Suppressor macrophage treated with lipopolysaccharide for 4 hours (primary cell): ENCODE data around the gene TUBB2B.
A peak's percentile ranks its signal among the peaks of the same experiment; 100 is the strongest.
"Not testable (repeated sequence)": the region's sequence is repeated elsewhere in the genome, so short reads cannot be mapped to it uniquely, and the experiment has no call there.

Experiments used
- DNase-seq: peaks from one replicate; pipeline ENCODE4 v3.0.0-alpha.2; 2020

TUBB2B gene

DNA sequence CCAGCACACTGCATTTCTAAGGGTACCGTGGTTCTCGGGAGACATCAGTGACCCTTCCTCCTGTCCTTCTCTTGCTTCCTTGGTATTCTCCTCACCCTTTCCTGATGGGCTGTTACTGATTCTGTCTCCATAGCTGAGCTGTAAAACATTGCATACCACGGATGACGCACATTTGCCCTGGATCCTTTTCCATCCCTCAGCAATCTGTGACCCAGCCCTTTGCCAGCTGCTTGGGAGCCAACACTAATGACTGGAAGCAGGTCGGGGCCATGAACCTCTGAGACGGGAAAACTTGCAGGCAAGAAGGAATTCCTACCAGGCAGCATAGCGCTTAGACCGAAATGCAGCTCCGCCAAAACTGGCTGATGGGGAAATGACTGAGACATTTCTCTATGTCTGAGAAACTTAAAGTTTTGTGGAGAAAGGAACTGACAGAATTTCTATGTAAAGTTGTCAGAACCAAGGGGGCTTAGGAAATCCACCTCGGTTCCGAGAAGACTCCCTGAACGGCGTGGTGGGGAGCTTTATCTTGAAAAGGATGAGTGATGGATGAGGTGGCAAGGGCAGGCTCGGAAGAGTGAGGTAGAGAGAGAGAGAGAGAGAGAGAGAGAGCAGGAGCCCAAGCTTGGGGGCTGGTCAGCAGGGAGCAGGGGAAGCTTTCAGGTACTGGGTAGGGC, 19.2 kb downstream of the TUBB2B start:
- DNase-seq: no peak

DNA sequence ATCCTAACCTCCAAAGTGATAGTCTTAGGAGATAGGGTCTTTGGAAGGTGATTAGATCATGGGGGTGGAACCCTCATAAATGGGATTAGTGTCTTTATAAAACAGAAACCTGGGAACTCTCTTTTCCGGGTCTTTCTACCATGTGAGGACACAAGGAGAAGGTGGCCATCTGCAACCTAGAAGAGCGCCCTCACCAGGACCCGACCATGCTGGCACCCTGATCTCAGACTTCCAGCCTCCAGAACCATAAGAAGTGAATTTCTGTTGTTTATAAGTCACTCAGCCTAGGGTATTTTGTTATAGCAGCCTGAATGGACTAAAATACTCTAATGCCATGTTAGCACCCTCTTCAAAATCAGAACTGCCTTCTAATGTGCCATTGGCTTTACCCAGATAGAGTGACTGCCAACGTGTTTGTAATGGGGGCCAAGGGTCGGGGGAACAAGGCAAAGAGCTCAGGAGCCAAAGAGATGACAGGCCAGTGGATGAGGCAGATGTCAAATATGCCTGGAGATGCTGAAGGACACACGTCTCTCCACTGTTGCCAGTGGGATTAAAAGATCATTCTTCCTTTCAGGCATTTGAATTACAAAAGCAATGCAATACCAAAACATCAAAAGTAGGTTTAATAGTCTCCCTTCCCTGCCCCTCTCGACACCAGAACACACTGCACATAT, 21.0 kb downstream of the TUBB2B start:
- no peak for DNase-seq

DNA sequence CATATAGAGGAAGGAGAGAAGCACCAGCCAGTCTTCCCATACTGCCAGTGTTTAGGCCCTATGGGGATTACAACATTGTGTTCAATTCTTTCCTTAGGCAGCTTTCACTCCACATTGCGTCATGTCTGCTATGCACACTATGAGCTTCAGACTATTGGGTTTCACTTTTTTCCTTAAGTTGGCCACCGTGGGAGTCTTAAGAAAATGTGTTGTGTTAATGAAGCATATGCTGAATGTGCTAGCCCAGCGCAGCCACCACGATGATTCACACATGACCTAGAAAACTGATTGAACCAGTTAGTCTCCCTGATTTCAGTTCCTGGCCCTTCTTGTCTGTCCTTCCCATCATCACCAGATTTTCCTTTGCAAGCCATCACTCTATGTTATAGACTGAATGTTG, 21.5 kb downstream of the TUBB2B start:
- peak; percentile 94 for DNase-seq

DNA sequence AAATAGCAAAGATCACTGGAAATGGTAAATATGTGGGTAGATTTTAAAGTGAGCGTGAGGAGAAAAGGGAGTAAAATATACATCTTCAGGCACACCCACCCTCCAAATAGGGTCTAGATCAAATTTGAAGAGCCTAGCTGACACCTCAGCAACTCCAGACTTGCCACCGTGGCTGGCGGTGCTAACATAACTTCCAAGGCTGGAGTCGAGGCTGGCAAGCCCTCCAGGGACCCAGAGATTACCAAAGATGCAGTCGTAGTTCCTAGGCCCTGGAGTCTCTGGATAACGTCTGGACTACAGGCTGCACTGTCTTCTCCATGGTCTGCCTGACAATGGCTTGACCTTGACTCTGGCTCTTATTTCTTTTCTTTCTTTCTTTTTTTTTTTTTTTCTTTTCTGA, 22.5 kb downstream of the TUBB2B start:
- no peak for DNase-seq

DNA sequence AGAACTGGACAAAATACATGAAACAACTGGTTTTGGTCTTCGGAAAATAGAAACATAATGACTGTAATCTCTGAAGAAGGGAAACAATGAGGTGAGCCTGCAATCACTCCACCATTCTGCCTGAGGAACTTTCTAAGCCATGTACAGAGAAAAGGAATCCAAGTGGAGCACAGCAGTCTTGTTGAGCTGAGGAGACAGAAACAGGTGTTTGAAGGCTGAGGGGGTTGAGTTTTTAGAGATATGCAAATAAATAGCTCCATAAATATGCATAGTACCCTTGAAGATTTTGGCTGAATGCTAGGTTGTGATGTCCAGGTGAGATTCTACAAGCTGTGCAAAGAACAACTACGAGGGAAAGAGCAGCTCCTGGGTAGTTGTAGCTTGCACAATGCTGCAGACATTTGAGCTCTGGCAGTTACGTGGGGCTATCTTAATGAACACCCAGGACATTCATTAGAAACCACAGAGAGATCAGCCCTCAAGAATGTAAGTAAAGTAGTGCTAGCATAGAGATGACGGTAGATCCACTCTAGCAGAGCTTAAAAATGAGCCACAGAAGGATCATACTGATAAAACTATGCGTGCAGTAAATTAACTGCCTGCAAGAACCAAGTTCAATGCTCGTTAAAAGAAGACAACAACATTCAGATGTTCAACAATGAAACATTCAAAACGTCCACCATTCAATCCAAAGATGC, 24.3 kb downstream of the TUBB2B start:
- DNase-seq: no peak

DNA sequence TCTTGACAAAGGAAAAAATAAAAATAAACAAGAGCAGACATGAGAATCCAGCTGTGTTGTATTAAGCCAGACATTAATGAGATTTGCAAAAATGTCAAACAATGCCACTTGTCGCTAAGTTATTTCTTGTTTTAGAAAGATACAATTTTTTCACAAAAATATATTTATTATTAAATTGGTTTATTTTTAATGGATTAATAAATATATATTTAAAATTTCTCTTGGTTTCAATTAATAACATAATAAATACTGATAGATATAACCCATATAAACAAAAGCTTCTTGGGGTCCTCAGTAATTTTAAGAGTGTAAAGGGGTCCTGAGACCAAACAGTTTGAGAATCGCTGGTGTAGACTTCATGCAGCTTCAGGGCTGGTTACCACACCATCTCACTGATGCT, 26.1 kb downstream of the TUBB2B start:
- DNase-seq: no peak

DNA sequence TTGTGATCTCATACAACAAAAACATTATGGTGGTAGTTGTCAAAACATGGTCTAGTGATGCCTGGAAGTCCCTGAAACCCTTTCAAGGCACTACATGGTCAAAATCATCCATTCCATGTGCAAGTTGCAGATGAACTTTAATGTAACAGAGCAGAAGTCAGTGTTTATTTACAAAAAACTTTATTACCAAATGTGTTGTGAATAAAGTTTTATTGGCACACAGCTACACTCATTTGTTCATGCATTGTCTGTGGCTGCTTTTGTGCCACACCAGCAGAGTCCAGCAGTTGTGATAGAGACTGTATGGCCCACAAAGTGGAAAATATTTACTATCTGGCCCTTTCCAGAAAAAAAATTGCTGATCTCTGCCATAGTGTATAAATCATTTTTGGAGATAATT, 26.8 kb downstream of the TUBB2B start:
- DNase-seq: no peak

DNA sequence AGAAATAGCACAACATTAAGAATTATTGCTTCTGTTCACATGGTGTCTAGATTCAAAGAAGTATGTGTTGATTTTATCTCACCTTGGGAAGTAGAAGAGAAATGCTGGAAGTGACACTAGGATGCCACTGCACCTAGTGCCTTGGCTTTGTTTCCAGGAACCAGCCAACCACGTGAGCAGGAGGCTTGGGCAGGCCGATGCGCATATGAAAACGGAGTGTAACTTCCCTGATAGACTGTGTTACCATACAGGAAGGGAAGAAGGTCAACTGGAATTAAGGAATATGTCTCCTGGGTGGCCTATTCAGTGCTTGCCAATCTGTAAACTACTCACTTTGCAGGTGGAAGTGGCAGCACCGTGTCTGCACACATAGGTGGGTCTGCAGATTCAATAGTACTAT, 28.1 kb downstream of the TUBB2B start:
- DNase-seq: no peak

DNA sequence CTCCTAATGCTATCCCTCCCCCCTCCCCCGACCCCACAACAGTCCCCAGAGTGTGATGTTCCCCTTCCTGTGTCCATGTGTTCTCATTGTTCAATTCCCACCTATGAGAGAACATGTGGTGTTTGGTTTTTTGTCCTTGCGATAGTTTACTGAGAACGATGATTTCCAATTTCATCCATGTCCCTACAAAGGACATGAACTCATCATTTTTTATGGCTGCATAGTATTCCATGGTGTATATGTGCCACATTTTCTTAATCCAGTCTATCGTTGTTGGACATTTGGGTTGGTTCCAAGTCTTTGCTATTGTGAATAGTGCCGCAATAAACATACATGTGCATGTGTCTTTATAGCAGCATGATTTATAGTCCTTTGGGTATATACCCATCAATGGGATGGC, 29.7 kb downstream of the TUBB2B start:
- not testable (repeated sequence) for DNase-seq

DNA sequence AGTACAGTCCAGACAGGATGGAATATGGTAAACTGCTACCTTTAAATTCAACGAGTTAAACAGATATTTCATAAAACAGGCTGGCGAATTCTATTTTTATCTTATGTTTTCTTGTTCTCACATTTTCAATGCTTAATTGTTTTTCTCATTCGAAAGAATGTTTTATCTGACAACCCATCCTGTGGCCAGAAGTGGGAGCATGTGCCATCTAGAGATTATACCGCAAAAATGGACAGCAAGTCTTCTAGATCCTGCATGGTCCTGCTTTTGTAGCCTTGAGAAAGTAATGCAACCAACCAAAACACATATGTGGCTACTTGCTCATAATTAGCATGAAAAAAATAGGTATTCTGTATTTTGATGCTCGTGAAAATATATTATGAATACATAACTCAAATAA, 30.7 kb downstream of the TUBB2B start:
- DNase-seq: no peak

DNA sequence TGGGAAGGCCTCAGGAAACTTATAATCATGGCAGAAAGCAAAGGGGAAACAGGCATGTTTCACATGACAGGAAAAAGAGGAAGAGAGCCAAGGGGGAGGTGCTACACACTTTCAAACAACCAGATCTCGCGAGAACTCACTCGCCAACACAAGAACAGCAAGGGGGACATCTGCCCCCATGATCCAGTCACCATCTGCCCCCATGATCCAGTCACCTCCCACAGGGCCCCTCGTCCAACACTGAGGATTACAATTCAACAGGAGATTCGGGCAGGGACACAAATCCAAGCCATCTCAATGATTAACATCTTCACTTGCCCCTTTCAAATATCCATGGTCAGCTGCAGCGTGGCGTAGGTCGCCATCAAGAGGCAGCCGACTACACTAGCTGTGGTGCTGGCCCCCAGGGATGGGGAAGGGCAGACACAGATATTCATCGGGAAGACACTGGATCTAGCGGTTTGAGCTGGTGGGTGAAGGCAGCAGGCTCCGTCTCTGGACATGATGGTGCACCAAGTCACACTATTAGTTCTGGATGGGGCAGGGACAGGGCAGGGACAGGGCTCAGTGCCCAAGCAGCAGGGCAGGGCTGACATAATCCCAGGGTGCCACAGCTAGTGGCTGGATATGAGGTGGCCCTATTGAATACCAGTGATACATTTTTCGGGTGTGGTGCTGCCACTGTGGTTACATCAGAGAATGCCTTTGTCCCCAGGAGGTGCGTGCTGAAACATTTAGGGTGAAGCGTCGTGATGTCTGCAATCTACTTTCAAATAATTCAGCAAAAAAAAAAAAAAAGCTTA, 31.6 kb downstream of the TUBB2B start:
- no peak for DNase-seq

DNA sequence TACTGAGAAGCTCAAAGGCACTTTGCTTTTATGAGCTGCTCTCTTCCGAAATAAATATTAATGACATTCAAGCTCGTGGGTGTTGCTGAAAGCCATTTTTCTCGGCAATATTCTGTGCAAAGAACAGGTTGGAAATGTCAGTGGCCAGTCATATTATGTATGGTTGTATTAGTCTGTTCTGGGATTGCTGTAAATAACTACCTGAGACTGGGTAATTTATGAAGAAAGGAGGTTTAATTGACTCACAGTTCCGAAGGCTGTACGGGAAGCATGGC, 32.1 kb downstream of the TUBB2B start:
- DNase-seq: no peak

DNA sequence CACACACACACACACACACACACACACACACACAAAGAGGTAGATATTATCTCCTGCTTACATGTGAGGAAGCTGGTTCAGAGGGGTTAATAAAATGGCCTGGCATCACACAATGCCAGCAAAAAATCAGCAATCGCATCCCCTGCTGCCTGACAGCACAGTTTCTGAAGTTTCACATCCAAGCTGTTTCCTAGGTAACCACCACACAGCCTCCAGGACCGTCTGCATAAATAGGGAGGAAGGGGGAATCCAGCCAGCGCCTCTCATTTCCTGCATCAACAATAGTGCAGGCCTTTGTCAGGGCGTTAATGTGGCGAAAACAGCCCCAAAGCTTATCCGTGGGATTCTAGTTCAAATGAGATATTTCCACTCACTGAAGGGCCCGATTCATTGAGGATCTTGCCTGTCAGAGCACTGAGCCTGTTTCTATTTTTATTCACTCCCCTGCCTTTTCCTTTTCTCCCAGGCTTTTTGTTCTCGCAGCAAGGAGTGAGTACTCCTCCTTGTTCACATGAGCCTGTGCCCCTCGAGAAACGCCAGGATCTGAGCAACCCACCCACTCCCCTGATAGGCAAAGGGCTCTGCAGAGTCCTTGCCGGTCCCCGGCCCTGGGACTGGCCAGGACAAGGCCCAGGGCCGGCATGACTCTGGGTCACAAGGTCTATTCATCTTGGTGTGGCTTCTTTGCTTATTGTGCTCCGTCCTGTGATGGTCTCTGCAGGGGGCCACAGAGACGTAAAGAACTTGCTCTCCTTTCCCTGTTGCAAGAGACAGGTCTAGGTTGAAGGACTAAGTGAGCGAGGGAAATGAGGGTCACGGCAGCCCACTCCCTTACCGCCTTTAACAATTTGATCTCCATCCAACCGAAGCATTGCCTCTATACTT, 32.7 kb downstream of the TUBB2B start:
- no peak for DNase-seq

DNA sequence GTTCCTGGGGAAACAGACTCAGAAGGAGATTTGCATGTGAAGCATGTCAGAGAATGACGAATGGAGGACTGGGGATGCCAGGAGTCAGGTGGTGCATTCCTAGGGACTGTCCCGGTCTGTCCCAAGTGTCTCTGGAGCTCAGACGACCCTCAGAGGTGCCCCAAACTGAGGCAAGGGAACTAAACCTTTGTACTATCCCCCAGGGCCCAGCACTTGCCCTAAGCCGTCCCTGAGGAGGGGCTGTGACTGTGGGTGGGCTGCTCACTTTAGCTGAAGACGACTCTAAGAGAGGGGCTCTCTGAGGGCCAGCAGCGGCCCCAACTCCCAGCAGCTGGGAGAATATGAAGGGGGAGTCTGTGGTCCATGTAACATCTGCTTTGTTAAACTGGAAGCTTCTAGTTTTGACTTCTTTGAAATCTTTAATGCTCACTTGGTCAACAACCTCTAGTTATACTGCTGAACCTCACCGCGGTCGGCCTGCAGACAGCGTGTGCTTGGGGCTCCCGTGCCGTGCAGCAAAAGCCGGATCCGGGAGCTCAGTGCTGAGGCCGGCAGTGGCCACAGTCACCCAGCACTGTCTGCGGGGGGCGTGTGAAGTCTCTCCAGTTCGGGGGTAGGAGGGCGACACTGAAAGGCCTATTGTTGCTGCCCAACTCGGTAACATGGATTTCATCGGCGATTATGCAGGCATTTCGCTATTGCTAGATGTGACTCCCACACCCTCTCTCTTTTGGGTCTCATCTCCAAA, 34.2 kb downstream of the TUBB2B start:
- no peak for DNase-seq

DNA sequence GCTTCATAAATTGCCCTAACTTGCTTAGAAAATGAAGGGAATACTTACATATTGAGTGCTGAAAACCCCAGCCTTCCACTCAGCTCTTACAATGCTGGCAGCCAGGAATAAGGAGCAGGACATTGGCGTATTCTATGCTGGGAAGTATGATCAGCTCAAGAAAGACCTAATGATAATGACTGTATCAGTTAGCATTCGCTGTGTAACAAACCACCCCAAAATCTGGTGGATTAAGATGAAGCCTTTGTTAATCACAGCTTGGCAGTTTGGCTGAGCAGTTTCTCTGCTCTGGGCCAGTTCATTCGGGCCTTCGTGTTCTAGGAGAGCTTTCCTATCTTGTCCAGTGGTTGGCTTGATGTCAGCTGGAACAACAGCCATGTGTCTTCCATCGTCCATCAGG, 36.7 kb downstream of the TUBB2B start:
- no peak for DNase-seq

DNA sequence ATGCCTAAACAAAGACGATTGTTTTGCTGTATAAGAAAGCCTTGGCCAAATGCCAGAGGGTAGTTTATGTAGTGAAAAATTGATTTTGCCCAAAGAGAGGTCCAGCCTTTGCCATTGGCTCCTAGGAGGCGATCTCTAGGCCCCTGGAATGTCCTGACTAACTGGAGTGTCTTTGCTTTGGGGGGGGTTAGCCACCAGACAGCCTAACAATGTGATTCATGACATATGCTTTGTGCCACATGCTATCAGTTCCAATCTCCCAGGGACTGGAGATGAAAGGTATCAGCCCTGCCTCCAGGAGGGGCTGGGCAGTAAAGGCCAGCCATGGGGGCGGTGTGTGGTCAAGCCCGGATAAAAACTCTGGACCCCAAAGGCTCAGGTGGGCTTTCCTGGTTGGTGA, 37.4 kb downstream of the TUBB2B start:
- DNase-seq: no peak

DNA sequence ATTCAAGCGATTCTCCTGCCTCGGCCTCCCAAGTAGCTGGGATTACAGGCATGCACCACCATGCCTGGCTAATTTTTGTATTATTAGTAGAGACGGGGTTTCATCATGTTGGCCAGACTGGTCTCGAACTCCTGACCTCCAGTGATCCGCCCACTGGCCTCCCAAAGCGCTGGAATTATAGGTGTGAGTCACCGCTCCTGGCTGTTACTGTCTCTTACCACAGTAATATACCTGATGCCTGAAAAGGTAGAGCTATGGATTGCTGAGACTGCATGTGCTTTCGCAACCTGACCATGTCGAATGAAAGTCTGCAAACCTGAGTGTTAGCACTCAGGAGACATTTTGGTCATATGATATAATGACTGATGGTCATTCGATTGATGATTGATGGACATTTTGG, 38.3 kb downstream of the TUBB2B start:
- DNase-seq: not testable (repeated sequence)

DNA sequence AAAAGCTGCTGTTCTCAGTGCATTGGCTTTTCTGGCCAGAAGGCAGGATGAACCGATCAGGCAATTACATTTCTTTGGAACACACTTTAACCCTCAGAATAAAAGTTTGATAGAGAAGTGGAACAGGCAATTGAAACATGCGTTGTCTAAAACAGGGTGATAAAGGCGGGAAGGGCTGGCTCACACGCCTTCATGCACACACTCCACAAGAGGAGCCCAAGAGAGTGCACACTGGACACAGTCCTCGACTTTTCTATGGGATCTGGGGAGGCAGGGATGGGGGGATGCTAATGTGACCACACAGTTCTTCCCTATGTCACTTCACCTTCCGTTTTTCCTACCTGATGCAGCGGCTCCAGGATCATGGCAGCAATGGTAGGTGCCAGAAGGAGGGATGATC, 39.2 kb downstream of the TUBB2B start:
- no peak for DNase-seq

DNA sequence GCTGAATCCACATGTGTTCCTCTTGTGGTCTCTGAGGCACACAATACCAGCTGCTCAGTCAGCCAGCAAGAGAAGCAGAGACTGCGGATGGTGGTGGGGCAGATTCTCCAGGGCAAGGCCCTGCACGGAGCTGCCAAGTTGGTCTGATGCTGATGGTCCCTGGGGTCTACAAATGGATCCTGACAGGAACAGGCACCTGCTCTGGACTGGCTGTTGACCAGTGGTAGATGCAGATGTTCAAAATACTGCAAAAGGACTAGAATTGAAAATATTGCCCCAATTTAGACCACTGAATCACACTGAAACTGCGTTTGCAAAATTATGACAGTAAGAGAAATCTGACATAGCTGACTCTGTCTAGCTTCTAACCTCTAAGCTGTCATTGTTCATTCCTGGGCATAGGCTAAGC, 40.5 kb downstream of the TUBB2B start:
- DNase-seq: no peak

DNA sequence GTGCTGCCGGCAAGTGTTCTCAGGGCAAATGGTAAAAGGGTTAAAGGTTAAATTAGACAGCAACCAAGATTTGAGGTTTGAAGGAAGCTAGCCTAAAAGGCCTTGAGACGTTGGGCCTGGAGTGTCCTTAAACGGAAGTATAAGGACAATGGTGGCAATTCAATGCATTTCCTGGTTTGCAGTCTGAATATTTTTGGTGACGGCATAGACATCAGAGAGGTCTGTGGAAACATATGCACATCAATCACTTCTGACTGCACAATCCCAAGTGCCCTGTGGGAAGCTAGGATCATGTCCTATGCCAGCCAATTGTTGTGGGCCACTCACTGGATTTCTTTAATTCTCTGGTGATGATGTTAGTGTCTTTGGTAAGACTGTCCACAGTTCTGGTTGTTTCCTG, 44.4 kb downstream of the TUBB2B start:
- no peak for DNase-seq

DNA sequence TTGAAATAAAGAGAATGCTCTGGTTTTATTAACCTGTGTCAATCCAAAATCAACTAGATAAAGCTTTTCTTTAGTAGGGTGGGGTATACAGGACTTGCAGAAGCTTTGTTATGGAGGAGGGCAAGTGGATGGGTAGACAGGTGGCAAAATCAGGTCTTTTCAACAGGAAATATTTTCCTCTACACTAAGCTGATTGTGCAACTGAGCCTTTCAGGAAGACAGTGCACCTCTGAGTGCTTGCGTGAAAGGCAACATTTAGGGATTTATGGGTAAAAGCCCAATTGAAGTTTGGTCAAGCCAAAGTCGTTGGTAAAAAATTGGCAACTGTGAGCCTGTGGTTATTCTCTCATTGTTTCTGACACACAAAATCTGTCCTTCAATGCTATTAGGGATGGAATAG, 46.3 kb downstream of the TUBB2B start:
- no peak for DNase-seq

DNA sequence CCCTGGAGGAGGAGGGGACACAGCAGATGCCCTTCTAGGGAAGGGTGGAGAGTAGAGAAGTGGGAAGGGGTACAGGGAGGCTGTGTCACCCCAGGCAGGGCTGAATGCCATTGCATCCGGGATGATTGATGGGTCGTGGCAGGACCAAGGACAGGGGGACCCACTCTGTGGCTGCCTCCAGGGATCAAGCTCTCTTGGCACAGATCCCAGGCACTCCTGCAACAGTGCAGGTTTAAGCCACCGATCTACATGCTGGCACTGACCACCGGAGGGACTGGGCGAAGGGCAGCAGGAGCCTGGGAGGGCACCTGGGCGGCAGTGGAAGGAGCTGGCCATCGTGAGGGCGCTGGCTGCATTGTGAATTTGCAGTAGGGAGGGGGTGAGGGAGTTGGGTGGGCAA, 47.5 kb downstream of the TUBB2B start:
- not testable (repeated sequence) for DNase-seq
